Fibroblast of gingiva (primary cell): ENCODE results near the gene OTUD4.

Experiments
- DNase-seq: peaks from one replicate; pipeline ENCODE4 v3.0.0-alpha.2; 2011; ENCODE audit warnings: low read depth

The OTUD4 gene

DNA sequence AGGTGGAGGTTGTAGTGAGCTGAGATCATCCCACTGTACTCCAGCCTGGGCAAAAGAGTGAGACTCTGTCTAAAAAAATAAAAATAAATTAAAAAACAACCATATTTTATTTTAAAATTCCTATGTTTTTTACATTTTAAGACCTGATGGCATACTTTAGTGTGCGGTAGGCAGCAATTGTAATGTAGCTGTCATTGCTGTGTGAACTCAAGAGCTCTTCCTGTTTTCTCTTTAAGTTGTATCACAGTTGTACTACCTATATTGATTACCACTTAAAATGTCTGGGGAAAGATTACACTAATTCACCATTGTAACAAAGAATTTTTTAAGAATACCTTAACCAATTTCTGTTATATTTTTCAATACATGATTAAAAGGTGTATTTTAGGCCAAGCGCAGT, 55.0 kb downstream of the OTUD4 start:
- no peak for DNase-seq

DNA sequence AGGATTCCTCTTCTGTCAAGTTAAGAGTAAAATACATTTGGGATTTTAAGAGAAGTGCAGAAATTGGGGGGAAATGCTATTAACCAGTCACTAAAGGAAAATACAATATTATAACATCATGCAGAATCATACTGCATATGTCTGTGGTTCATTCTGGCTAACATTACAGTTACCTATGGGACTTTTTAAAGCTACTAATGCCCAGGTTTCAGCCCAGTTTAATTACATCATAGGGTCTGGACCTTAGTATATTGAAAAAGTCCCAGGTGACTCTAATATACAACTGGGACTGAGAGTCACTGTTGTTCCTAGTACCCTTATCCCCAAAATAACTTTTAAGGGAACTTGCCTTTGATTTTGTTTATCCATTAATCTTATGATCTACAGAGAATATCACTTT, 72.3 kb downstream of the OTUD4 start:
- no peak for DNase-seq

DNA sequence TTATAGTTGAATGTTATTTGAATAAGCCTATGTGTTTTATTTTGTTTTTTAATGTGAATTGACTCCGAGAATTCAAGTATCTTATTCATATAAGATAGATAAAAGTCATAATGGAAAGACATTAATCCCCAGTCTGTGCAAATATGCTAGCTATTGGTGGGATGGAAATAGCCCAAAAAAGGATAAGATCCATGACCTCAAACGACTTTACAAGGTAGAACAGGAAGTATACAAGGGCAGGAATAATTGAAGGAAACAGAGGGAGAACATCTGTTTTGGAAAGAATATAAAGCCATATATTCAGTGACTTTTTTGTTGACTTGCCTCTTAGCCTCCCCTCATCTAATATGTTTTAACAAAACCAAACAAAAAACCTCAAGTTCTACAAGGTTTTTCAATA, 73.3 kb downstream of the OTUD4 start:
- DNase-seq, result no peak

DNA sequence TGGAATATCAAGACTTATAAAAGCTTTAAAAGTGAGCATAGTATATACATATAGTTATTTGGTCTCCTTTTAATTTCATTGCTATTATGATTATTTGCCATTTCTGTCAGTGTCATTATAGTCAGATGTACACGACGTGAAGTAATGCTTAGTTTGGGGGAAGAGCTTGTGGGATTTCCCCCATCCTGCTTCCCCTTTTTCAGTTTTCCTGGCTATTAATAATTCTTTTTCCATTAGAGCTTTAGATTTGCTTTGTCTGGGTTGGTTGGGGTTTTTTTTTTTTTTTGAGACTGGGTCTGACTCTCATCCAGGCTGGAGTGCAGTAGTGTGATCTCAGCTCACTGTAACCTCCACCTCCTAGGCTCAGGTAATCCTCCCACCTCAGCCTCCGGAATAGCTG, 76.9 kb downstream of the OTUD4 start:
- no peak for DNase-seq

- no peak for DNase-seq
Measured at GRCh38 chr4:145102619-145103018, 77.8 kb downstream of the OTUD4 start.

DNA sequence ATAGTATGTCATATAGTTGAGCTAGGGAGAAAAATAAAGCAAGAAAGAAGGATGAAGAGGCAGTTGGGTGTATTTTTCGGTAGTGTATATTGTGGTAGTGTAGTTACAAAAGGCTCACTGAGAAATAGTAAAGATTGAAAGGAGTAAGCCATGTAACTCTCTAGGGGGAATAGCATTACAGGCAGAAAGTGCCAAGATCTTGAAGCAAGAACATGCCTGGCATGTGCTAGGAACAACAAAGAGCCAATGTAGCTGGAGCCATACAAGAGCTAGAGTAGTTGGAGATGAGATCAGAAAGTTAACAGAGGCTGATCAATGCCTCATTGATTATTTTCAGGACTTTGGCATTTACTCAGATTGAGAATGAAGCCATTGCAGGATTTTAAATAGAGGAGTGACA, 79.3 kb downstream of the OTUD4 start:
- DNase-seq, result peak; percentile 80

DNA sequence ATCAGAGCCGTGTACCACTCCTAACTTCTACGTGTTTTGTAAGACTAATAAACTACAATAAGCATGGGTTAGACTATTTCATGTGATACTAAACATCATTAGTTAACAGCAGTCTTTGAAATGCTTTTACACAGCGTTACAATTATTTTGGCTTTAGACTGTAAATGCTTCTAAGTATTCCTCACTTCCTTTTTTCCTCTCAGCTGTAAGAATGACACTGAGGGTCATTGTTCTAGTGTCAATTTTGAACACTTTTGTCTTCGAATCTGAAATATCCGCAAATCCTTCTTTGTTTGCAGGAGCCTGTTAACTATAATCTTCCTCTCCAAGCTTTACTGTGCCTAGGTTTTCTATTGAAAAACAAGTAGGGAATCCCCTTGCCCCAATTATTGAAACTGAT, 80.7 kb downstream of the OTUD4 start:
- no peak for DNase-seq

GRCh38 chr4:145098675-145099037, 81.7 kb downstream of the OTUD4 start:
- peak; percentile 49 for DNase-seq

DNA sequence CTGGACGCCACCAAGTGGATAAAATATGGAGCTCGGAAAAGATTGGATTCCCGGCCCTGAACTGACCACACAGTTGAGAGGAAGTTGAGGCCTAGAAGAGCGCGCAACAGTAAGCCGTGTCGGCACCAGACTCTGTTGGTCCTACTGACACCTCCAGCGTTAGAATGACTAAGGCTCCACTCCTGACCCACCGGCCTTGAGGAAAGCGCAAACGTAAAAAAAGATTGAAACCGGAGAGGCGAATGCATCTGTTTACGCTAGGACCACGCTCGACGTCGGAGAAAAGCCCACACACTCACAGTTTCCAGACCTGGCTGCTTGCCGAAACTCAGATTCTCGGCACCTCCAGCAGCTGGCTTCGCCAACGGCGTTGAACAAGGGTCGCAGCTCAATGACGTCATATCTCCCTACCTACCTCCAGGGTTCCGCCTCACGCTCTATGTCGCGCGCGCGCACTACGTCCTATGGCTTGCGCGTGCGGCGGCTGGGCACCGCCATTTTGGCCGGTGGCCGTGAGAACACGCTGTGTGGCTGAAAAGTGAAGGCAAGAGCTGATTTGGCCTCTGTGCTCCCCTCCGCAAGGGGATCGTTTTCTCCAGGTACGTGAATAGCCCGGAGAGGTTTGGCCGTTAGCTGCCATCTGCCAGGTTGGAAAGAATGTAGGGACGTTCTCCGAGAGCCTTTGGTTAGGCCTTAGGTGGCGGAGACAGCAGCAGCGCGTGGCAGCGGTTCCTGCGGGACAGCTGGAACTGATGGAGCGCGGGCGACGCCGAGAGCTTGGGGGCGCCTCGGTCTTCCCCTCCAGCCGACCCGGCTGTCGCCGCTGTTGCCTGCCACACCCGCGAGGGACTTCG, 82.3 kb downstream of the OTUD4 start, which contains the start of the genes ABCE1 and ANAPC10:
Gene ABCE1, plus strand, starts transcription at position 491 of the 854 bp plus-strand sequence. CDS start 6,102 bp downstream, outside the sequence.
Gene ANAPC10, minus strand, starts transcription at position 376 of the 854 bp plus-strand sequence. CDS start 2,097 bp downstream, outside the sequence.
- DNase-seq, result peak; percentile 98

- no peak for DNase-seq
Measured at GRCh38 chr4:145097331-145097820, 83.0 kb downstream of the OTUD4 start.

DNA sequence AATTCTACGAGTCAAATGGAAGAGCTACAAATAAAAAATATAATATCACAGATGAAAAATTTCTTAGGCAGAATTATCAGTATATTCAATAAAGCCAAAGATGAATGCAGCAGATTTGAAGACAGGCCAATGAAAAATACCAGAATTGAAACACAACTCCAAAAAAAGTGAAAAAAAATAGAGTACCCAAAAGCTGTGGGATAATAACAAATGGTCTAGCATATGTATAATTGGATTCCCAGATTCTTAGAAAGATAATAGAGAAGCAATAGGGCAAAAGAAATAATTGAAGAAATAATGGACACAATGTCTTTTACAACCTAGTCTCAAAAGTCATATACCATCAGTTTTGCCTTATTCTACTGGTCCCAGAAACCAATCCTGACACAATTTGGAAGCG, 86.8 kb downstream of the OTUD4 start:
- DNase-seq, result no peak

DNA sequence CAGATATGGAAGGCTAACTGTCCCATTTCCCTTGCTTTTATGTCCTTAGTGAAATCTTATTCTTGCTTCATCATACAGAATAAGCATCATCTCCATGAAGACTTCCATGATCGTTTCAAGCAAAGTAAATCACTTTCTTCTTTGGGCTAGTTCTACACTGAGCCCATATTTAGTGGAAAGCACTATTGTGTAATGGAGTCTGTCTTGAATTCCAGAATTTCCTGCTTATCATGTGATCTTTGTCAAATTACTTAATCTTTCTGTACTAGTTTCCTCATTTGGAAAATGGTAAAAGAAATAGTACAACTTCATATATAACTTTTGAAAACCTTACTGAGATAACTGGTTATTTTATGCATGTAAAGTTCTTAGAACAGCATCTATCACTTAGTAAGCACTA, 90.0 kb downstream of the OTUD4 start:
- DNase-seq, result no peak

GRCh38 chr4:145083891-145084605, 96.3 kb downstream of the OTUD4 start:
- DNase-seq, result no peak
